OCI-LY7 (cell line): ENCODE measurements around the gene PSAP. TPM values are rescaled to one million over a fixed set of nuclear protein-coding genes. Genes with fewer than 3 reads are reported as not detected.

ENCODE experiments used
- BruUV-seq: library from RNA; stranded (reverse); fragments of 400-500 nt; replicated peaks from 2 replicates; lab custom pipeline; 2021; lab: Mats Ljungman, UMichigan
- CTCF ChIA-PET: fragments of 300-600 bp; sonication (Branson Sonifier 250); formaldehyde crosslinking; loops from one replicate; lab custom pipeline; 2022; ENCODE audit warnings: antibody characterized with exemption; ENCODE audit not compliant: unreplicated experiment; lab: Charles Lee
- POLR2A ChIA-PET: fragments of 300-600 bp; sonication (Branson Sonifier 250); formaldehyde crosslinking; loops from one replicate; lab custom pipeline; 2022; ENCODE audit warnings: antibody characterized with exemption; lab: Charles Lee
- DNase-seq: peaks from one replicate; pipeline ENCODE4 v3.0.0-alpha.2; 2015; ENCODE audit warnings: low spot score
- H2AFZ ChIP-seq: fragments of 200-600 bp; sonication (generic), shearing (Covaris generic); 2 replicates; pipeline ENCODE4 v1.6.1; 2014; ENCODE audit warnings: mild to moderate bottlenecking, antibody characterized with exemption, low read length, moderate library complexity
- H3K27ac ChIP-seq: fragments of 200-600 bp; sonication (generic); 2 replicates; pipeline ENCODE4 v1.5.1; 2014; ENCODE audit warnings: mixed run types, low read depth, mild to moderate bottlenecking, moderate library complexity, low read length, inconsistent platforms; ENCODE audit not compliant: poor library complexity, severe bottlenecking
- H3K36me3 ChIP-seq: fragments of 200-600 bp; sonication (generic); 2 replicates; pipeline ENCODE4 v1.6.1; 2014; ENCODE audit warnings: mild to moderate bottlenecking, antibody characterized with exemption, low read length, moderate library complexity, mixed read lengths; ENCODE audit not compliant: insufficient read depth
- H3K4me1 ChIP-seq: fragments of 200-600 bp; sonication (generic); 2 replicates; pipeline ENCODE4 v1.5.1; 2014; ENCODE audit warnings: mild to moderate bottlenecking, low read length; ENCODE audit not compliant: insufficient read depth, poor library complexity, severe bottlenecking
- H3K4me2 ChIP-seq: fragments of 200-600 bp; sonication (generic); 2 replicates; pipeline ENCODE4 v1.6.1; 2014; ENCODE audit warnings: mild to moderate bottlenecking, low read length
- H3K4me3 ChIP-seq: fragments of 200-600 bp; sonication (generic); 2 replicates; pipeline ENCODE4 v1.5.1; 2014; ENCODE audit warnings: mild to moderate bottlenecking, low read depth, low read length; ENCODE audit not compliant: poor library complexity, severe bottlenecking
- H3K79me2 ChIP-seq: fragments of 200-600 bp; sonication (generic); 2 replicates; pipeline ENCODE4 v1.6.1; 2016; ENCODE audit warnings: low read depth, mild to moderate bottlenecking, low read length, moderate library complexity, mixed read lengths; ENCODE audit not compliant: insufficient read depth
- H3K9me2 ChIP-seq: fragments of 200-600 bp; sonication (generic); 2 replicates; pipeline ENCODE4 v1.6.1; 2016; ENCODE audit warnings: mild to moderate bottlenecking, low read length, mixed read lengths; ENCODE audit not compliant: insufficient read depth
- H3K9me3 ChIP-seq: fragments of 200-600 bp; sonication (generic); 2 replicates; pipeline ENCODE4 v1.6.1; 2014; ENCODE audit warnings: mild to moderate bottlenecking, mixed run types, low read length, mixed read lengths
- H4K20me1 ChIP-seq: fragments of 200-600 bp; sonication (generic); 2 replicates; pipeline ENCODE4 v1.6.1; 2014; ENCODE audit warnings: mild to moderate bottlenecking, antibody characterized with exemption, low read length, moderate library complexity, mixed read lengths; ENCODE audit not compliant: insufficient read depth
- EZH2phosphoT487 ChIP-seq: fragments of 200-600 bp; sonication (generic); IDR thresholded peaks from 2 replicates; pipeline ENCODE4 v1.6.1; 2018; ENCODE audit warnings: low read depth, borderline replicate concordance, mild to moderate bottlenecking, mixed run types, antibody characterized with exemption, low read length, moderate library complexity, mixed read lengths
- intact Hi-C: fragments of 100-400 bp; cut with micrococcal nuclease; formaldehyde crosslinking; loops from one replicate; pipeline ENCODE4 v1.10.0; 2022; ENCODE audit not compliant: unreplicated experiment
- total RNA-seq, 2 experiments: library from RNA; depleted of rRNA in 1 of 2; stranded (reverse); fragments of >200 nt in 1 of 2; shearing (Covaris generic) in 1 of 2; gene quantifications; 2 replicates each; pipeline ENCODE4 v1.2.3, GENCODE V29; 2014 to 2022
- TF ChIP-seq, protein P1 (sequence below): fragments of 200-600 bp; sonication (generic); conservative IDR thresholded peaks from 2 replicates; pipeline ENCODE4 v1.5.1; 2014; ENCODE audit warnings: mild to moderate bottlenecking, antibody characterized with exemption, low read length, moderate library complexity, mixed read lengths

Gene PSAP
- total RNA-seq, 2 experiments from 2014 or later, result 163 to 200 TPM

DNA sequence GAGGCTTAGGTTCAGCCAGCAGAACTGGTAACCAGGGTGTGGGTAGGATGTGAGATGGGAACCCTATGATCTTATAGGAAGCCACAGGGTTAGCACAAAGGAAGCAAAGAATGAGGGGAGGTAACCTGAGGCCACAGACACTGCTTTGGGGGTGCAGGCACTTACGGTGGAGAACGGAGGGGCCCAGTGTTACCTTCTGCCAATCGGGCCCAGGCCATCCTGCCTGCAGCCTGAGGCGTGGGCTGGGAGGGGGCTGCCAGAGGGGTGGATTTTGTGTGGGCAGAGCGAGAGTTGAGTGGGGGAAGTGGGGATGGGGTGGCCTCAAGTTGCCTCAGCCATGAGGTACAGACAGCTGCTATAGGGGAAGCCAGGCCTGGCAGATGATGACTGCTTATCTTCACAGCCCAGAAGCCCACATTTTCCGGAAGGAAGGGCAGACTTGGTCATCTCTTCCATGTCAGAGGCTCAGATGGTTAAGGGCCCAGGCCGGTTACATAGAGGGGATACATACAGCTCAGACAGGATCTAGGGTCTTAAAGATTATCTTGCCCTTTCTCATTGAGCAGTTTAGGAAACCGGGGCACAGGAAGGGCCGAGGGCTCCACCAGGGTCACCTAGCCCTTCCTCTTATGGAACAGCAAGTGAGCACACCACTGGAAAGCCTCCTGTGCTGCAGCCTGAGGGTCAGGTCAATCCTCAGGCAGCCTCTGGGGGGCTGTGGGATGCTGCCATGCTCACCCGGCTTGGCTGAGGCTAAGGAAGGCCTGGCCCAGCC lies 53.3 kb downstream of the PSAP start:
- Histone ChIP-seq H3K4me2 (no peak overlapping the region), H3K4me3 (no peak overlapping the region), H3K27ac (no peak overlapping the region), H3K9me2 (no peaks in the 10 kb centered on the region), H2AFZ (no peak overlapping the region), H4K20me1 (no peaks in the 10 kb centered on the region), H3K4me1 (peaks cover 30% of the 10 kb centered on the region), H3K9me3 (no peaks in the 10 kb centered on the region), H3K36me3 (no peaks in the 10 kb centered on the region), H3K79me2 (no peaks in the 10 kb centered on the region)
- ChIA-PET POLR2A (interaction anchor here (1.5 to 1.6 kb wide), 3 partner anchors 12 to 23 kb away, joined by 3 to 4 read pairs (median 3); no protein-coding TSS in a partner anchor), CTCF (no interaction called here)
- DNase-seq, result no peak
- TF ChIP-seq, protein P1, sequence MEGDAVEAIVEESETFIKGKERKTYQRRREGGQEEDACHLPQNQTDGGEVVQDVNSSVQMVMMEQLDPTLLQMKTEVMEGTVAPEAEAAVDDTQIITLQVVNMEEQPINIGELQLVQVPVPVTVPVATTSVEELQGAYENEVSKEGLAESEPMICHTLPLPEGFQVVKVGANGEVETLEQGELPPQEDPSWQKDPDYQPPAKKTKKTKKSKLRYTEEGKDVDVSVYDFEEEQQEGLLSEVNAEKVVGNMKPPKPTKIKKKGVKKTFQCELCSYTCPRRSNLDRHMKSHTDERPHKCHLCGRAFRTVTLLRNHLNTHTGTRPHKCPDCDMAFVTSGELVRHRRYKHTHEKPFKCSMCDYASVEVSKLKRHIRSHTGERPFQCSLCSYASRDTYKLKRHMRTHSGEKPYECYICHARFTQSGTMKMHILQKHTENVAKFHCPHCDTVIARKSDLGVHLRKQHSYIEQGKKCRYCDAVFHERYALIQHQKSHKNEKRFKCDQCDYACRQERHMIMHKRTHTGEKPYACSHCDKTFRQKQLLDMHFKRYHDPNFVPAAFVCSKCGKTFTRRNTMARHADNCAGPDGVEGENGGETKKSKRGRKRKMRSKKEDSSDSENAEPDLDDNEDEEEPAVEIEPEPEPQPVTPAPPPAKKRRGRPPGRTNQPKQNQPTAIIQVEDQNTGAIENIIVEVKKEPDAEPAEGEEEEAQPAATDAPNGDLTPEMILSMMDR, result no peak
- TF ChIP-seq EZH2phosphoT487, result no peak
- no TSS peak for BruUV-seq
- intact Hi-C loops, result no loop called here

DNA sequence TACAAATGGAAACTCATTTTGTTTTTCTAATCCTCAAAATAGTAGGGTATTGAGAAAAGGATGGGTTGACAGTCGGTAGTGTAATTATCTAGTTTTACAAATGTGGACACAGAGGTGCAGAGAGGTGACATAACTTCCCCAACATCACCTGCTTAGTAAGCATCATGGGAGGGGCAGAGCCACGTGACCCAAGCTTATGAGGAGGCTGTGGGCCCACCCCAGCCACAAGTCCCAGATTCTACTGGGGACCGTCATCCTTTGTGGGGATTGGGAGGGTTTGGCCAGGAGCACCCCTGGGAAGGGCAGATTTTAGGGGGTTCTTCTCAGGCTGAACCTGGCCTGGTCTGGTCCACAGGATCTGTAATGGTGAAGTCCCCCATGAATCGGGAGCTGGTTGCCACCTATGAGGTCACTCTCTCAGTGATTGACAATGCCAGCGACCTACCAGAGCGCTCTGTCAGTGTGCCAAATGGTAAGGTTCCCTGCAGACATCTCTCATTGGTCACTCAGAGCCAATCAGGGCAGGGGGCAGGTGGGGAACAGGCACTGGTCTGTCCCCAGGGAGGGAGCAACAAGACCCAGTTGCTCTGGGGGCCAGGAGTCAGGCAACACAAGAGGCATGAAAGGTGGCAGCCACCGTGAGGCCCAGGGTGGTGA lies 54.2 kb downstream of the PSAP start:
- DNase-seq, result peak; percentile 40
- POLR2A ChIA-PET, result interaction anchor here (1.6 kb wide), 2 partner anchors 11 to 23 kb away, joined by 3 to 4 read pairs; no protein-coding TSS in a partner anchor

More for the DNA sequence above, 54.2 kb downstream of the PSAP start:
- H4K20me1 ChIP-seq, result no peaks in the 10 kb centered on the region
- H3K9me2 ChIP-seq, result no peaks in the 10 kb centered on the region
- H3K9me3 ChIP-seq, result no peaks in the 10 kb centered on the region
- peaks cover 25% of the 10 kb centered on the region for H3K4me1 ChIP-seq
- no peaks in the 10 kb centered on the region for H3K36me3 ChIP-seq
- H3K4me3 ChIP-seq, result no peak overlapping the region
- TF ChIP-seq EZH2phosphoT487, result no peak
- TF ChIP-seq, protein P1, result no peak
- no peak overlapping the region for H3K27ac ChIP-seq
- intact Hi-C loops, result no loop called here
- H3K79me2 ChIP-seq, result no peaks in the 10 kb centered on the region
- no TSS peak for BruUV-seq
- H3K4me2 ChIP-seq, result no peak overlapping the region
- CTCF ChIA-PET, result no interaction called here
- H2AFZ ChIP-seq, result no peak overlapping the region
